ENCODE results near the gene SPECC1L.
"Not testable (repeated sequence)": the region's sequence is repeated elsewhere in the genome, so short reads cannot be mapped to it uniquely, and the experiment has no call there.

Gene SPECC1L

GRCh38 chr22:24270556-24271385, at the start of gene SPECC1L:
Gene SPECC1L, plus strand, starts transcription at chr22:24270831. Its CDS starts 31,401 bp downstream, at chr22:24302232.
- Mint-ChIP-seq H3K27me3 (no peaks in the 10 kb centered on the region), H3K36me3 (ENCODE audit: low read depth) (peaks cover 7% of the 10 kb centered on the region), H3K9me3 (no peaks in the 10 kb centered on the region), H3K4me1 (peaks cover 40% of the 10 kb centered on the region), H3K4me3 (peak within 1 kb of the TSS; percentile 87), H3K27ac (peak within 1 kb of the TSS; percentile 88)
- peak; percentile 90 for ATAC-seq
- peak; percentile 94 for DNase-seq

DNA sequence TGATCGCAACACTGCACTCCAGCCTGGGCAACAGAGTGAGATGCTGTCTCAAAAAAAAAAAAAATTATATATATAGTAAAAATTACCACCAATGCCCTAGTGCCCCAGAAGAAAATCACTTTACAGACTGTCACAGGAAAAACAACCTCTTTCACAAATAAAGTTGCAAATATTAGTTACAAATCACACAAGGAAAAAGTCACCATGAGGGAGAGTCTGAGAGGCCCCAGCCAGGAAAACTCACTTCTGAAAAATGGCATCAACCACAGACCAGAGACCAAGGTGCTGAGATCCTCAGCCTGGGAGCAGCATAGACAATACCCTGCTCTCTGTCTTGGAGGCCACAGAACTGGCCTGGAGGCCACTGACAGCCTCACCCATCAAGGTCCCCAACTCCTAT, 46.2 kb upstream of the SPECC1L start:
- ATAC-seq = no peak
- no peak for DNase-seq
- Mint-ChIP-seq H3K9me3 (no peaks in the 10 kb centered on the region), H3K4me3 (no peak overlapping the region), H3K27ac (no peak overlapping the region), H3K27me3 (no peaks in the 10 kb centered on the region), H3K36me3 (ENCODE audit: low read depth) (no peaks in the 10 kb centered on the region), H3K4me1 (no peaks in the 10 kb centered on the region)

DNA sequence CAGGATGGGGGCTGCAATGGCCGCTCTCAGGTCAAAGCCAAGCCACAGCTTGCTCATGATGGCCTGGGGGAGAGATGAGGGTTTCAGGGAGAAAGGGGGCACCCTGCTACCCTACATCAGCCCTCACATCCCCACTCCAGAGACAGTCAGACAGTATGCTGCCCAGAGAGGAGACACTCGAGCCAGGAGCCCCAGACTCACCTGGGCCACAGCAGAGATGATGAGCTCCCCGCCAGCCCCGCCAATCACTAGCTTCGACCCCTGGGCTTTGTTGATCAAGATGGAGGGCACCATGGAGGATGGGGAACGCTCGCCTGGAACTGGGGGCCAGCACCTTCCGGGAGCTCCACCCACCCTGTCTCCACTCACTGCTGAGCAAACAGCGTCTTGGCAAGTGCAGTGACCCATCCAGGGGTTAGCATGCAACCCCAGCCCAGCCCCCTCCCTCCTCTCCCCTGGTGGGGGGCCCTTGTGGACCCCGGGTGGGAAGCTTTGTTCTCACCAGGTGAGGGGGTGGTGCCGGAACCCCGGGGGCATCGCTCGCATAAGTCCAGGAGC, 45.5 kb upstream of the SPECC1L start:
- Mint-ChIP-seq H3K36me3 (ENCODE audit: low read depth) (no peaks in the 10 kb centered on the region), H3K9me3 (no peaks in the 10 kb centered on the region), H3K27ac (no peak overlapping the region), H3K4me3 (no peak overlapping the region), H3K27me3 (no peaks in the 10 kb centered on the region), H3K4me1 (no peaks in the 10 kb centered on the region)
- DNase-seq (no peak), ATAC-seq (no peak)

GRCh38 chr22:24225951-24226350, 44.7 kb upstream of the SPECC1L start:
- Mint-ChIP-seq H3K4me3 (no peak overlapping the region), H3K27ac (no peak overlapping the region), H3K4me1 (no peaks in the 10 kb centered on the region), H3K27me3 (no peaks in the 10 kb centered on the region), H3K36me3 (ENCODE audit: low read depth) (no peaks in the 10 kb centered on the region), H3K9me3 (no peaks in the 10 kb centered on the region)
- ATAC-seq (no peak), DNase-seq (no peak)

- DNase-seq (peak; percentile 80), ATAC-seq (peak; percentile 62)
- no peaks in the 10 kb centered on the region for H3K27me3 Mint-ChIP-seq
- H3K4me1 Mint-ChIP-seq = no peaks in the 10 kb centered on the region
- no peak overlapping the region for H3K27ac Mint-ChIP-seq
- no peaks in the 10 kb centered on the region for H3K9me3 Mint-ChIP-seq
- no peak overlapping the region for H3K4me3 Mint-ChIP-seq
- no peaks in the 10 kb centered on the region for H3K36me3 Mint-ChIP-seq (ENCODE audit: low read depth)
These were observed 39.5 kb upstream of the SPECC1L start for GRCh38 chr22:24230911-24231656.

DNA sequence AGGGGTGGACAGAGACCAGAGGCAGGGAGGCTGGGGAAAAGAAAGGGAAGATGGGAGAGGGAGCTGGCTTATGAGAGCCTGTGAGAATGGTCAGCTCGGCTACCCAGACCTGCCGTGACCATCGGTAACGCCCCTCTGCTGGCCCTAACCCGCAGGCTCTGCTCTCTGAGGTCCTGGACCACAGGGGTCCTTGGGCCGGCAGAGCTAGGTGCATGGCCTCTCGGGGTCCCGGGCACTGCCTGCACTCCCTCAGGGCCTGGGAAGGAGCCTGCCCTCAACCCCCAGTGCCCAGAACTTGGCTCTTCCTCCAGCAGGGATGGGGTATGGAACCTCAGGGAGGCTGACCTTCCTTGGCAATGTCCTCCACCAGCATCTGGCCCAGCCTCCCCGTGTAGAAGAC, 38.9 kb upstream of the SPECC1L start:
- Mint-ChIP-seq H3K4me3 (no peak overlapping the region), H3K27ac (no peak overlapping the region), H3K36me3 (ENCODE audit: low read depth) (no peaks in the 10 kb centered on the region), H3K9me3 (no peaks in the 10 kb centered on the region), H3K27me3 (no peaks in the 10 kb centered on the region), H3K4me1 (no peaks in the 10 kb centered on the region)
- no peak for DNase-seq
- no peak for ATAC-seq

DNA sequence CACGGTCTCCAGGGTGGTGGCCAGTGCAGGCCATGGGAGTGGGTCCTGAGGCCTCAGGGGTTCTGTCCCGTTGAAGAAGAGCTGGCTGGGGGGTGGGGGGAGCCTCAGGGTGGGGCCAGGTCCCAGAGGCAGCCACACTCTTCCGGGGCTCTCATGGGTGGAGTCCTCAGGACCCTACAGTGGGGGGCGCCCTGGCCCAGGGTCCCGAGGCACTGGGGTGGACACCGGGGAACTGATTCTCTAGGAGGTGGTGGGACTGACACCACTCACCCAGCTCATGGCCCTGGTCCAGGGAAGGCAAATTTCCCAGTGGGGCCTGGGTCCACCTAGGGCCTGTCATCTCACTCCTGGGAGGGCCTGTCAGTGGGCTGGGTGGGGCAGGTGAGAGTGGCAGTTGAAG, 38.5 kb upstream of the SPECC1L start:
- Mint-ChIP-seq H3K36me3 (ENCODE audit: low read depth) (no peaks in the 10 kb centered on the region), H3K4me1 (no peaks in the 10 kb centered on the region), H3K27ac (no peak overlapping the region), H3K27me3 (no peaks in the 10 kb centered on the region), H3K4me3 (no peak overlapping the region), H3K9me3 (no peaks in the 10 kb centered on the region)
- DNase-seq (no peak), ATAC-seq (no peak)

DNA sequence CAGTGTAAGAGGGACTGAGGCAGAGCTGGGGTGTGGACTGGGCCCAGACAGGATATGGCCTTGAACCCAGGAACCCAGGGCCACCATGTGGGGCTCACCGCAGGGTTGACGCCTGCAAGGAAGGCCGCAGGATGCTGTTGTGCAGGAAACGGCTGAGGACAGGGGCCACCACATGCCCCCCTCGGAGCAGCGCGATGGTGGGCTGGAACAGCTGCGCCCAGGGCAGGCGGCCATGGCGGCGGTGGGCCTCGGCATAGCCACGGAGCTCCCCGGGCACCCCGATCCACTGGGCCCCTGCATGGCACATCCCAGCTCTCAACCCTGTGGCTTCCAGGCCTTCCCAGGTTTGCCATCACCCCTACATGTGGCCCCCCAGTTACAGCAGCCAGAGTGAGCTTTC, 37.9 kb upstream of the SPECC1L start:
- no peaks in the 10 kb centered on the region for H3K9me3 Mint-ChIP-seq
- H3K36me3 Mint-ChIP-seq (ENCODE audit: low read depth) = no peaks in the 10 kb centered on the region
- no peaks in the 10 kb centered on the region for H3K4me1 Mint-ChIP-seq

DNA sequence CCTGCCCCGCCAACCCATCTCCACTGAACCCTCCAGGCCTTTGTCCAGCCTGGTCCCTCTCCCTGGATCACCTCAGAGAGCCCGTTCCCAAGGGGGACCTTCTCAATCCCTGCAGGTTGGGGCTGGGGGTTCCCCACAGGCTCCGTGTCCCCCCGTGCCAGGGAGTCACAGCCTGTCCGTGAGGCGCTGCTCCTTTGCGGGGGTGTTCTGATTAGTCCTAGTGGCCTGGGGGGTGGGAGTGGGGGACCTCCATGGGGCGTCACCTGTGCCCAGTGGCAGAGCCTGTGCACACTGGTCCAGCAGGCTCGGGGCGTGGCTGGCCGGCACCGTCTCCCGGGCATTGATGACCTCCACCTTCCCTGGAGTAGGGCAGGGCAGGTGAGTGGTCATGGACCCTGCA, 37.4 kb upstream of the SPECC1L start:
- H3K27ac Mint-ChIP-seq = no peak overlapping the region
- H3K9me3 Mint-ChIP-seq = no peaks in the 10 kb centered on the region
- no peaks in the 10 kb centered on the region for H3K4me1 Mint-ChIP-seq
- DNase-seq (no peak), ATAC-seq (no peak)
- H3K4me3 Mint-ChIP-seq = no peak overlapping the region
- H3K36me3 Mint-ChIP-seq (ENCODE audit: low read depth) = no peaks in the 10 kb centered on the region
- H3K27me3 Mint-ChIP-seq = no peaks in the 10 kb centered on the region

More for the DNA sequence above, 37.9 kb upstream of the SPECC1L start:
- Mint-ChIP-seq H3K27ac (no peak overlapping the region), H3K4me3 (no peak overlapping the region), H3K27me3 (no peaks in the 10 kb centered on the region)
- ATAC-seq = no peak
- no peak for DNase-seq

- ATAC-seq = no peak
- no peaks in the 10 kb centered on the region for H3K36me3 Mint-ChIP-seq (ENCODE audit: low read depth)
These were observed 36.8 kb upstream of the SPECC1L start for GRCh38 chr22:24233816-24234215.

GRCh38 chr22:24235315-24235714, 35.3 kb upstream of the SPECC1L start:
- Mint-ChIP-seq H3K9me3 (no peaks in the 10 kb centered on the region), H3K27me3 (no peaks in the 10 kb centered on the region), H3K4me3 (no peak overlapping the region), H3K27ac (no peak overlapping the region), H3K4me1 (no peaks in the 10 kb centered on the region), H3K36me3 (ENCODE audit: low read depth) (no peaks in the 10 kb centered on the region)
- ATAC-seq (no peak), DNase-seq (no peak)

More at GRCh38 chr22:24233816-24234215, 36.8 kb upstream of the SPECC1L start:
- Mint-ChIP-seq H3K27me3 (no peaks in the 10 kb centered on the region), H3K4me3 (no peak overlapping the region), H3K27ac (no peak overlapping the region), H3K9me3 (no peaks in the 10 kb centered on the region), H3K4me1 (no peaks in the 10 kb centered on the region)
- no peak for DNase-seq

DNA sequence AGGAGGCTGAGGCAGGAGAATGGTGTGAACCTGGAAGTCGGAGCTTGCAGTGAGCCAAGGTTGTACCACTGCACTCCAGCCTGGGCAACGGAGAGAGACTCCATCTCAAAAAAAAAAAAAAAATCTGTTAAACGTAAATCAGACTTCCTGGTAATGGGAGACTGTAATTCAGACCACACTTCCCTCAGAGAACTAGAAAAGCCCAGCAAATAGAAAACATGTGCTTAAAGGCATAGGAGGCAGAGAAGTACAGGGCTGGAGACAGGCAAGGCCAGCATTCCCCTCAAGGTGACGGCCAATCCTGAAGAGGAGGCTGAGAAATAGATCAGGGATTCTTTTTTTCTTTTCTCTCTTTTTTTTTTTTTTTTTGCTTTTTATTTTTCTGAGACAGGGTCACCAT, 34.0 kb upstream of the SPECC1L start:
- no peaks in the 10 kb centered on the region for H3K9me3 Mint-ChIP-seq
- no peak overlapping the region for H3K27ac Mint-ChIP-seq
- peaks cover 9% of the 10 kb centered on the region for H3K4me1 Mint-ChIP-seq
- ATAC-seq (no peak), DNase-seq (no peak)
- H3K27me3 Mint-ChIP-seq = no peaks in the 10 kb centered on the region
- H3K4me3 Mint-ChIP-seq = no peak overlapping the region
- no peaks in the 10 kb centered on the region for H3K36me3 Mint-ChIP-seq (ENCODE audit: low read depth)

GRCh38 chr22:24238101-24238694, 32.4 kb upstream of the SPECC1L start:
- not testable (repeated sequence) for H3K36me3 Mint-ChIP-seq (ENCODE audit: low read depth); H3K9me3 Mint-ChIP-seq; H3K27ac Mint-ChIP-seq; H3K4me3 Mint-ChIP-seq; H3K27me3 Mint-ChIP-seq; ATAC-seq; DNase-seq
- H3K4me1 Mint-ChIP-seq = peaks cover 23% of the 10 kb centered on the region

DNA sequence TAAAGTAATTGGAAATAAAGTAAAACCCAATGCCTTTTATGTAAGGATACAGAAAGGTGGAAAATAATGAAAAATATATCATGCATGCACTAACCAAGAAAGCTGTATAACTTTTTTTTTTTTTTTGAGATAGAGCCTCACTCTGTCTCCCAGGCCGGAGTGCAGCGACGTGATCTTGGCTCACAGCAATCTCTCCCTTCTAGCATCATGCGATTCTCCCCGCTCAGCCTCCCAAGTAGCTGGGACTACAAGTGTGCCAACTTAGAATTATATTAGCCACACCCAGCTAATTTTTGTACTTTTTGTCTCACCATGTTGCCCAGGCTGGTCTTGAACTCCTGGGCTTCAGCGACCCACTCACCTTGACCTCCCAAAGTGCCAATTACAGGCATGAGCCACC, 30.2 kb upstream of the SPECC1L start:
- Mint-ChIP-seq H3K36me3 (ENCODE audit: low read depth) (no peaks in the 10 kb centered on the region), H3K27ac (no peak overlapping the region), H3K9me3 (no peaks in the 10 kb centered on the region), H3K4me3 (no peak overlapping the region), H3K27me3 (no peaks in the 10 kb centered on the region), H3K4me1 (peaks cover 34% of the 10 kb centered on the region)
- DNase-seq (no peak), ATAC-seq (no peak)

All from activated naive CD8-positive, alpha-beta T cell treated with anti-CD3 and anti-CD28 coated beads, Interleukin-2, amount 50 U/mL, for 24 hours (primary cell).